Measurements from ENCODE around the gene RALGPS1.
"Not testable (repeated sequence)": the region's sequence is repeated elsewhere in the genome, so short reads cannot be mapped to it uniquely, and the experiment has no call there.

Gene RALGPS1

GRCh38 chr9:127162046-127162863 lies 247.7 kb downstream of the RALGPS1 start:
- no peak for DNase-seq

GRCh38 chr9:127162864-127163365 lies 248.3 kb downstream of the RALGPS1 start:
- no peak for DNase-seq

- no peak for DNase-seq
Measured at GRCh38 chr9:127163409-127163808, 248.8 kb downstream of the RALGPS1 start.

- DNase-seq: no peak
Measured at GRCh38 chr9:127165116-127165515, 250.5 kb downstream of the RALGPS1 start.

DNA sequence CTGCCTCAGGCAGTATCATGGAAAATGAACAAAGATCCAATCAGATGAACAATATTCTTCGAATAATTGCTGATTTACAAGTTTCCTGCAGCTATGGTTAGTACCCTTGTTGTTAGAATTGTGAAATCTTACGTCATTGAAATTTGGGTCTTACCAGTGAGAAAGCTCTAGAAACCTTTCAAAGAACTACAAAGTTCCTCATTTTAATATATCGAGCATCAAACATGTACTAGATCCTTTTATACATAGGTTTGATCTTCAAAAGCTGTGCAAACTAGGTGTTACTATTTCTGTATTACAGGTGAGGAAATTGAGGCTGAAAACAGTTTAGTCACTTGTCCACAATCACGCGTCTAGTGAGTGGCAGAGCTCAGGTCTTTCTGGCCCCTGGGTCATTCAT lies 251.5 kb downstream of the RALGPS1 start:
- DNase-seq: no peak

DNA sequence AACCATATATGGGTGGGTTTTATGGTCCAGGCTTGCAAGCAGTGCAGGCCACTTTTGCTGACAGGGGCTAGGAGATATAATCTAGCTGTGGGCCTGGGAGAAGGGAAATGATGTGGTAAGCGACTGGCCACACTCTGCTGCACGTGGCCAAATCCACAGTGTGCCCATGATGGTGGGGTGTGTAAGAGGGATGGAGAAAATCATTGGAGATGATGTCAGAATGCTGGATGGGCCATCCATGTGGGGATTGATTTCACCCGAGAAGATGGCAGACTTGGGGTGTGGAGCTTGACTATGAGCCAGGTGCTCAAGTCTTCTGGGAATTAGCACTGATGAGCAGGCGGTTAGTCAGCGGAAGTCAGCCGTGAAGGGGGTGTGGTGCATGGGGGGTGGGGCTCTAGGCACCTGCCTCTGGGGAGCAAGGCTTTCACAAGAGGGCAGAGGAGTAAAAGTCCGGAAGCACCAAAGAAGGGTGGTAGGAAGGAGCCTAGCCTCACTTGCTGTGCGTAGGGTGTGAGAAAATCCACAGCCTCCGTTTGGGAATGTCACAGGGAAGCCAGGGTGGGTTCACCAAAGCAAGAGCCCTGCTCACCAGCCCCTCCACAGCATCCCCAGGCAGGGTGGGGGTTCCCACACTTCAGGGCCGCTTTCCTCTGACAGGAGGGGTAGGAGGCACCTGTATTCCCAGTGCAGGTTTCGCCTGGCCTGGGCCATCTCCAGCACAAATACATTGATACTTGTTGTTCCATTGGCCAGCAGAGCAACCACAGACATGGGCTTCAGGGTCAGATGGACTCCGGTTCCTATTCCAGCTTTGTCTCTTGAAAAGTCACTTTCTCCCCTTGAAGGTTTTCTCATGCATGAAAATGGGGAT lies 252.3 kb downstream of the RALGPS1 start:
- no peak for DNase-seq

DNA sequence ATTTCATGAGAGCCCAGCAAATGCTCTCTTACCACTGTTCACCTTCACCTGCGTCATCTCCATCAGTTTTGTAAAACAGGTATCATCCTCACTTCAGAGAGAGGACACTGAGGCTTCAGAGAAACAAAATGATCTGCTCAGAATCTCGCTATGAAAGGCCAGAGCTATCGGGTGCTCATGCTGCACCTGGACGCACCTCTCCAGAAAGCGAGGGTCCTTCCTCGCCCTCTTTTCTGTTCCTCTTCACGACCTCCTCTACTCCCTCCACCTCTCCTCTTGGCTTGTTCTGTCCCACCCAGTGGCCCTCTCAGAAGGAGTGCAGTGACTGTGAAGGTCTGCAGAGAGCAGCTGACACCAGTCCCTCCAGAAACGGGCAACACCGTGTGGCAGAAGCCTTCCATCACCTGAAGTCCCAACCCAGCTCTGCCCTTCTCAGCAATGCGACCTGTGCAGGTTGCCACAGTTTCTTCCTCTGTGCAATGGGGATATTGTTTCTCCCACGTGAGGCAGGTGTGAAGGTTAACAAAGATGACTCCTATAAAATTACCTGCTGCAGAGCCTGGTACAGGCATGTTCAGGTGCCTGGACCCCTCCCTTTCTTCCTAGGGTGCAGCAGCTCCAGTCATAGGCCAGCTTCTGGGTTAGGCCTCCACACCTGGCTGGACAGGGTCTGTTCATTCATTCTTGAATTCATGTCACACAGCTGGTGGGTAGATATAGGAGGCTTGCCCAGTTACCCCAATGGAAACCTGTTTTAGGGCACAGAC lies 253.2 kb downstream of the RALGPS1 start:
- DNase-seq: no peak

DNA sequence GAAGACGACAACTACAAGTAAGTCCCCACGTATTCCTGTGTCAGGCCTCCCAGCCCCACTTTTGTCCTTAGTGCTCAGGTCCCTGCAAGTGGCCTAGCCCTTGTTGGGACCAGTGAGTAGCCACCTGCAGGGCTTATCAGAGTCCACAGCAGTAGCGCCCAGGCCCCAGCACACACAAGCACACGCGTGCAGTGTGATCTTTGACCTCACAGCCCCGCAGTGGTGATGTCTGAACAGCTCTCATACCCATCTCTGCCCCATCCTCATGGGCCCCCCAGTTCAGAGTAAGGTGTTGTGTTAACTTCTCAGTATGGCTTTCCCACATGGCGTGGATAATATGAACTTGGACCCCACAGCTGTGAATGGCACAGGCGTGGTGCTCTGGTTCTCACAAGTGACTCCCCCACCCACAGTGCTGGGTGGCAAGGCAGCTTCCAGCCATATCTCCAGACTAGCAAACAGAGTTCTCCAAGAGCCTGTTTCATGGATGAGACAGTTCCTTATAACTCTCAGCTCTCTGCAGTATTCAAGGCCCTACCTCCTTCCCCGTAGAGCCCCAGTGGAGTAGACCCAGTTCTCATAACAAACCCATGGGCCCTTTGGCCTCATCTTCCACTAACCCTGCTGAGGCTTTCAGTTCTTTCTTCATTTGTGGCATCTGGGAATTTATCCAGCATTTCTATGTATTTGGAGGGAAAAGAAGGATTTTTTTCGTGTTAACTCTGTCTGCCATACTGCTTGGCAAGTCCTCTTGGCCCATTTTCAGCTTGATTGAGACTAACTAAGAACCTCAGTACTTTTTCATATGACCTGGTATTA lies 254.4 kb downstream of the RALGPS1 start:
- DNase-seq: no peak

DNA sequence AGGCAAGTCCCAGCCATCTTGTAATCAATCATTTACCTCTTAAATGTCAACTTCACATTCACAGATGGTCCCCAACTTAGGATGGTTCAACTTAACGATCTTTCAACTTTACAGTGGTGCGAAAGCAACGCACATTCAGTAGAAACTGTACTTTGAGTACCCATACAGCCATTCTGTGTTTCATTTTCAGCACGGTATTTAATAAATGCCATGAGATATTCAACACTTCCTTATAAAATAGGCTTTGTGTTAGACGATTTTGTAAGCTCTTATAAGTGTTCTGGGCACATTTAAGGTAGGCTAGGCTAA lies 254.9 kb downstream of the RALGPS1 start:
- no peak for DNase-seq

DNA sequence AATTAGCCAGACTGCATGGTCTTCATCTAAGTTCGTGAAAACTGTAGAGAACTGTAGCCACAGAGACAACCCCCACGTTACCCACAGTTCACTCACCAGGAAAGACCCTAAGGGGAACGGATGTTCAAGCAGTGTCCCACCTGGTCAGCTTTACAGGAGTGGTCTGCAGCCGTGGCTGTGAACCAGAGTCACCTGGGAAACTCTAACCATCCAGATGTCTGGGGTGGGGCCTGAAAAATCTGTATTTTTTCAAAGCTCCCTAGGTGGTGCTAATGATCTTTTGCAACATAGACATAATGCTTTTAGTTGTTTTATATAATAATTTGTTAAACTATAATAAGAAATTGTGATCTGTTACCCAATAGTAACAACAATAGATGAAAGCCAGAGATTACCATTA lies 255.5 kb downstream of the RALGPS1 start:
- DNase-seq: no peak

DNA sequence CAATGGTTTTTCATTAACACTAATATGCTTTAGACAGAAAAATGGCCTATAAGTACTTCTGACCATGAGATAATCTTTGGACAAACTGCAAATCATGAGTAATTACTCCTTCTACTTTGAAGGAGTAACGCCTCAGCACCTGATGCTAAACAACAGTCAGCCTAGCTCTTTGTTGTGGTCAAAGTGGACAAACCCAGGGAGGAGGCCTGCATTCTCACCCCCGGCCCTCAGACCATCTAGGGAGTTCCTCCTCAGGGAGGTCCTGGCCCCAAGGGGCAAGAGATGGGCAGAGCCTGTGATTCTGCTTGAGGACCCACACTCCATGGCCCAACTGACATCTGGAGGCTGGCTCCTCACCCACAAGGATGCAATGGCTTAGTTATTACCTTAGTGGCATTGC lies 256.1 kb downstream of the RALGPS1 start:
- no peak for DNase-seq

- DNase-seq: not testable (repeated sequence)
Measured at GRCh38 chr9:127171348-127171747, 256.8 kb downstream of the RALGPS1 start.

- DNase-seq: no peak
Measured at GRCh38 chr9:127172066-127172707, 257.6 kb downstream of the RALGPS1 start.

- DNase-seq: no peak
Measured at GRCh38 chr9:127173063-127173462, 258.5 kb downstream of the RALGPS1 start.

DNA sequence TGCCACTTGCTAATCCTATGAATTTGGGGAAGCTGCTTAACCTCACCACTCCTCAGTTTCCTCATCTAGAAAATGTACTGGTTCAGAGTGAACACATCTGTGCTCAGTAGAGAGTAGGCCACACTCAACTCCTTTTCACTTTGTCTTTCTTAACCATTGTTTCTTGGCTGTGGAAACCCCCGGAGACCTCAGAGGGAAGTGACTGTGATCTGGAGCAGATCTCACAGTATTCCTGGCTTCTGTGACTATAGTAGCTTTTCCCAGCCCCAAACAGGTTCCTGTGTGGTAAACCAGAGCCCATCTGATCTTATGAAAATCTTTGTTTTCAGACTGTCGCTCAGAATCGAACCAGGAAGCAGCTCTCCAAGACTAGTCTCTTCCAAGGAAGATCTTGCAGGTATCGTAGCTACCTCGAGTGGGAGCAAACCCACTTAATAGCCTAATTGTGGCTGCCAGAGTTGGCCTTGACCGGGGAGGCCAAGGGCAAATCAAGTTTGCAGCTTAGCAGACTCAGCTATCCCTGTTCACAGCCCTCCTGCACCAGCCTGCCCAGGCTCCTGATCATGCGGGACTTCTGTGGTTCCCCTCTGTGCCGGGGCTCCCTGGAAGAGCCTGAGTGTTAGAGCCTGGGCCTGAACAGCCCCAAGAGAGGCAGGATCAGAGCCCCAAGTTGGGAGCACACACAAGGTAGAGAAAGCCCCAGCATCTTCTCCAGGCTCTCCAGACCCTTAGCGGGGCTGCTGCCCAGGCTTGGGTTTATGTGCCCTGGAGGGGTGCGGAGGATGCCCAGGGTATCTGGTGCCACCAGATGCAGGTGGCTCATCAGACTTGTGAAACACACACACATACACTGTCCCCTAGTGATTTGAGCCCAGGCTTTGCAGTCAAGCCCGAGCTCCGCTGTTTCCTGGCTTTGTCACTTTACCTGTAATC lies 260.1 kb downstream of the RALGPS1 start:
- no peak for DNase-seq

- no peak for DNase-seq
Measured at GRCh38 chr9:127175319-127175715, 260.7 kb downstream of the RALGPS1 start.

GRCh38 chr9:127175764-127176163 lies 261.2 kb downstream of the RALGPS1 start:
- no peak for DNase-seq

- DNase-seq: no peak
Measured at GRCh38 chr9:127176631-127177030, 262.0 kb downstream of the RALGPS1 start.

DNA sequence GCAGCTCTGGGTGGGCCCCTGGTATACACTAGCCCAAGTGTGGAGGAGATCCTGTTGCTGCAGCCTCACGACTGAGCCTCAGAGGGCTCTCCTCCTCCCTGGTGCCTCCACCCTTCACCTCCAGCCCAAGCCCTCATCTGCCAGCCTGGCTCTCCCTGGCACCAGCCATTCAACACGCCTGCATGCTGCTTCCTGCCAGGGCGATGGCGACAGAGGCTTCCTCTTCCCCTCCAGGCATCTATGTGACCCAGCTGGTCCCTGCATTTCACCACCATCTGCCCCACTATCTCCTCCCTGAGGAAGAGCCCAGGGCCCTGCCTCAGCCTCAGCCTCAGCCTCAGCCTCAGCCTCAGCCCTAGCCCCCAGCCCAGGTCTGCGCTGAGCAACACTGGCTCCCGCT lies 262.6 kb downstream of the RALGPS1 start:
- DNase-seq: no peak

DNA sequence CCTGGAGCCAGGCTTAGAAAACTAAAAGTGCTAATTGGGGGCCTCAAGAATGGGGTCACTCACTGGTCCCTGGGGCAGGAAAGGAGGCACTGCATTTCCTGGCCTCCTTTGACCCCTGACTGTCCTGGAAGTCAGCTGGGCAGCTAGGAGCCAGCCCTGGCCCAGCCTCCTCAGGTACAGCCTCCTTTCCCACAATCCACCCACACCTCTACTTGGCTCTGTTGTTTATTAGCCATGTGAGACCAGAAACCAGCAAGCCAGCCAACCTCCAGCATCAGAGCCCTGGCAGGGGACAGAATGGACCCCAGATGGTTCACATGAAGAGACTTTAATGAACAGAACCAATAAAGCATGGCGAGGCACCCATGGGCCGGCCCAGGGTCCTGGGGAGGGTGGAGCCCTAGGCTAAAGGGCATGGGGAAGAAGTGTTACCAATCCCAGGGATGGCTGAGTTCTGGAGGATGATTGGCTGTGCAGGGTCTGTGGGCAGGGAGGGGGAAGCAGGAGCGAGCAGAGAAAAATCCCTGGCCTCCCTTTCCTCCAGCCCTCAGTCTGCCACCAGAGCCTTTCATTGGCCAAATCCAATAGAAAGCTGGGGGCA lies 263.2 kb downstream of the RALGPS1 start:
- DNase-seq: no peak

Data from NCI-H1092 (cell line).